Coronary artery (tissue), 2 donors: ENCODE measurements around the gene CST7.

Source experiments
- DNase-seq: peaks from one replicate; pipeline ENCODE4 v3.0.0-alpha.2; 2017; ENCODE audit warnings: low spot score
- H3K27ac ChIP-seq, 2 donors: fragments of 200-600 bp; sonication (generic); one replicate each; pipeline ENCODE4 v1.5.1; 2016 to 2019
- H3K4me3 ChIP-seq: fragments of 200-600 bp; sonication (generic); 2 replicates; pipeline ENCODE4 v1.5.1; 2016; ENCODE audit warnings: mild to moderate bottlenecking, moderate library complexity
- TF ChIP-seq, protein P1 (sequence below): fragments of 200-600 bp; sonication (generic); IDR thresholded peaks from one replicate; pipeline ENCODE4 v1.5.1; 2019; ENCODE audit warnings: antibody characterized with exemption

Gene CST7

DNA sequence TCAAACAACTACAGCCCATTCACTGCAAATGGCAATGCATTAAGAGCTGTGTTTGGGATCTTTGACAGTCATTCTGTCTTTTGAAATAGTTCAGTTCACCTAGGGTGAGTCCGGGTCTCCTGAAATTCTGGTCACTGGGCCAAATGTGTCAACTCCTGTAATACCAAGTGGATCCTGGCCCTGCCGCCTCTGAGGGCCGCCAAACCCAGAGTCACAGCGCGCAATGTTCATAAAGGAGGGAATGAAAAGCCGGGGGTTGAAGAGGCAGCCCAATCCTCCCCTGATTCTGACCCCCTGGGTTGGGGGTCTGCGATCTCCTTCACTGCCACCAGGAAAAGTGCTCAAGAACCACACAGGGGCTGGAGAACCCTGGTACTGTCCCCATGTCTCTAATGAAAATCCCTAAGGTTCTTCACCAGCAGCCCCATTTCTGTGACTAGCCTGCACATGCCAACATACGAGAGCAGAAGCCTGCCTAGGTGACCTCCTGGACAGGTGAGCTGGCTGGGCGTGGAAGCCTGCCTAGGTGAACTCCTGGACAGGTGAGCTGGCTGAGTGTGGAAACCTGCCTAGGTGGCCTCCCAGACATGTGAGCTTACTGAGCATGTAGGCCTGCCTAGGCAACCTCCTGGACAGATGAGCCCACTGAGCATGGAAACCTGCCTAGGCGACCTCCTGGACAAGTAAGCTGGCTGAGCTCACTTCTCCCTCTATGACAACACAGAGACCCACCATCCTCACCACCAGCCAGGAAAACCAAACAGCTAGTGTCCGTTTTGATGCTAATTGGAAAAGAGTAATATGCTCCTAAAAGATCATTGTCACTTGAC lies 59.5 kb downstream of the CST7 start:
- no peak overlapping the region for H3K4me3 ChIP-seq
- TF ChIP-seq, protein P1, sequence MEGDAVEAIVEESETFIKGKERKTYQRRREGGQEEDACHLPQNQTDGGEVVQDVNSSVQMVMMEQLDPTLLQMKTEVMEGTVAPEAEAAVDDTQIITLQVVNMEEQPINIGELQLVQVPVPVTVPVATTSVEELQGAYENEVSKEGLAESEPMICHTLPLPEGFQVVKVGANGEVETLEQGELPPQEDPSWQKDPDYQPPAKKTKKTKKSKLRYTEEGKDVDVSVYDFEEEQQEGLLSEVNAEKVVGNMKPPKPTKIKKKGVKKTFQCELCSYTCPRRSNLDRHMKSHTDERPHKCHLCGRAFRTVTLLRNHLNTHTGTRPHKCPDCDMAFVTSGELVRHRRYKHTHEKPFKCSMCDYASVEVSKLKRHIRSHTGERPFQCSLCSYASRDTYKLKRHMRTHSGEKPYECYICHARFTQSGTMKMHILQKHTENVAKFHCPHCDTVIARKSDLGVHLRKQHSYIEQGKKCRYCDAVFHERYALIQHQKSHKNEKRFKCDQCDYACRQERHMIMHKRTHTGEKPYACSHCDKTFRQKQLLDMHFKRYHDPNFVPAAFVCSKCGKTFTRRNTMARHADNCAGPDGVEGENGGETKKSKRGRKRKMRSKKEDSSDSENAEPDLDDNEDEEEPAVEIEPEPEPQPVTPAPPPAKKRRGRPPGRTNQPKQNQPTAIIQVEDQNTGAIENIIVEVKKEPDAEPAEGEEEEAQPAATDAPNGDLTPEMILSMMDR, result no peak
- no peak overlapping the region for H3K27ac ChIP-seq
- peak; percentile 28 for DNase-seq
